ENCODE results near the gene B3GNT7.
"Not testable (repeated sequence)": the region's sequence is repeated elsewhere in the genome, so short reads cannot be mapped to it uniquely, and the experiment has no call there.

The B3GNT7 gene

GRCh38 chr2:231430437-231430836 lies 34.9 kb downstream of the B3GNT7 start:
- DNase-seq: not testable (repeated sequence)

- no peak for DNase-seq
Measured at GRCh38 chr2:231431606-231432005, 36.1 kb downstream of the B3GNT7 start.

GRCh38 chr2:231433990-231434389 lies 38.5 kb downstream of the B3GNT7 start:
- DNase-seq: no peak

GRCh38 chr2:231436957-231437356 lies 41.4 kb downstream of the B3GNT7 start:
- no peak for DNase-seq

- DNase-seq: no peak
Measured at GRCh38 chr2:231449503-231450054, 54.1 kb downstream of the B3GNT7 start.

- no peak for DNase-seq
Measured at GRCh38 chr2:231450548-231450989, 55.1 kb downstream of the B3GNT7 start.
